GM23248 (cell line): ENCODE results near the gene SHROOM2.

Experiments used
- EZH2 ChIP-seq: fragments of 200-600 bp; sonication (generic); IDR thresholded peaks from 2 replicates; pipeline ENCODE4 v1.6.1; 2018; ENCODE audit warnings: antibody characterized with exemption, mild to moderate bottlenecking; ENCODE audit not compliant: insufficient read depth, poor library complexity, severe bottlenecking
- EZH2phosphoT487 ChIP-seq: fragments of 200-600 bp; sonication (generic); IDR thresholded peaks from 2 replicates; pipeline ENCODE4 v1.6.1; 2018; ENCODE audit warnings: antibody characterized with exemption, moderate library complexity, mild to moderate bottlenecking, low read depth; ENCODE audit not compliant: insufficient read depth

DNA sequence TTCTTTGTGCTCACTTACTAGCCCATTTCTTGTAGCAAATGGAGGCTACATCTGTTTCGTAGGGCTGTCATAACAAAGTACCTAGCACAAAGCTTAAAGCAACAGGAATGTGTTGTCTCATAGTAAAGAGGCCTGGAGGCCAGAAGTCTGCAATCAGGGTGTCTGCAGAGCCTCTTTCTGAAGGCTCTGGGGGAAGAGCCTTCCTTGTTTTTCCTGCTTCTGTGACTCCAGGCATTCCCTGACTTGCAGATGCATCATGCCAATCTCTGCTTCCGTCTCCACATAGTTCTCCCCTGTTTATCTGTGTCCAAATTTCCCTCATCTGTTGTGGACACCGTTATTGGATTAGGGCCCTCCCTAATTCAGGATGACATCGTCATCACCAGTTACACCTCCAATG, 67.1 kb downstream of the SHROOM2 start:
- TF ChIP-seq EZH2 = no peak
- TF ChIP-seq EZH2phosphoT487 = no peak
